Testis (tissue), 2 donors: ENCODE data around the gene ZNF408.

Experiments
- CTCF ChIP-seq, 3 experiments: fragments of 450-650 bp in 2 of 3; fragments of 200-600 bp in 1 of 3; sonication (generic) in 1 of 3; IDR thresholded peaks; one replicate each; pipeline ENCODE4 v1.5.1; 2016 to 2019; ENCODE audit warnings: antibody characterized with exemption in 3 of 3, mild to moderate bottlenecking in 2 of 3, moderate library complexity in 1 of 3
- POLR2A ChIP-seq: fragments of 450-650 bp; IDR thresholded peaks from one replicate; pipeline ENCODE4 v1.6.1; 2017; ENCODE audit warnings: antibody characterized with exemption, mild to moderate bottlenecking, moderate library complexity

- TF ChIP-seq CTCF (IDR thresholded peaks at IDR 0.05) (no peak), POLR2A (no peak)
Observed at GRCh38 chr11:46662366-46662765, 38.5 kb upstream of the ZNF408 start.
